IgD-negative memory B cell (primary cell): ENCODE results near the gene SOS1. TPM values are rescaled to one million over a fixed set of nuclear protein-coding genes. Genes with fewer than 3 reads are reported as not detected.
"Not testable (repeated sequence)": the region's sequence is repeated elsewhere in the genome, so short reads cannot be mapped to it uniquely, and the experiment has no call there.

Experiments used
- H3K27ac Mint-ChIP-seq, 3 donors: one replicate each; pipeline ENCODE4 v1.8.0; 2020 to 2022; ENCODE audit warnings: mild to moderate bottlenecking in 3 of 3, mixed read lengths in 3 of 3, moderate library complexity in 1 of 3
- H3K27me3 Mint-ChIP-seq: one replicate; pipeline ENCODE4 v1.8.0; 2021; ENCODE audit warnings: mixed read lengths
- H3K36me3 Mint-ChIP-seq: one replicate; pipeline ENCODE4 v1.8.0; 2020; ENCODE audit warnings: mild to moderate bottlenecking, mixed read lengths
- H3K4me1 Mint-ChIP-seq, 3 donors: one replicate each; pipeline ENCODE4 v1.8.0; 2020 to 2022; ENCODE audit warnings: mixed read lengths in 3 of 3, mild to moderate bottlenecking in 1 of 3
- H3K4me3 Mint-ChIP-seq, 4 donors: one replicate each; pipeline ENCODE4 v1.8.0; 2020 to 2022; ENCODE audit warnings: mild to moderate bottlenecking in 4 of 4, mixed read lengths in 4 of 4, moderate library complexity in 3 of 4
- H3K9me3 Mint-ChIP-seq, 3 donors: one replicate each; pipeline ENCODE4 v1.8.0; 2020 to 2021; ENCODE audit warnings: mixed read lengths in 3 of 3, mild to moderate bottlenecking in 1 of 3
- polyA plus RNA-seq: library from polyadenylated mRNA; unstranded; fragments of 300-500 nt; fragmentation: Illumina TruSeq; gene quantifications from one replicate; pipeline ENCODE4 v1.2.3, GENCODE V29; 2021

Gene SOS1
- polyA plus RNA-seq, 1 donor from 2014 or later = 13.7 TPM

DNA sequence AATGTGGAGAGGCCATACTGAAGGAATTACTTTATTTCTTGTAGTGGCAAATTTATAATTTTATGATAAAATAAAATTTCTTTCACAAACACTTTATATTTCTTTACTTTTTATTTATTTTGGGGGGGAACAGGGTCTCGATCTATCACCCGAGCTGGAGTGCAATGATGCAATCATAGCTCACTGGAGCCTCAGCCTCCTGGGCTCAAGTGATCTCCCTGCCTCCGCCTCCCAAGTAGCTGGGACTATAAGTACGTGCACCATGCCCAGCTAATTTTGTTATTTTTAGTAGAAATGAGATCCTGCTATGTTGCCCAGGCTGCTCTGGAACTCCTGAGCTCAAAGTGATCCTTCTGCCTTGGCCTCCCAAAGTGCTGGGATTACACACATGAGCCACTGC lies 59.6 kb downstream of the SOS1 start:
- Mint-ChIP-seq H3K27ac (no peak overlapping the region), H3K4me3 (no peak overlapping the region), H3K36me3 (peaks cover 2% of the 10 kb centered on the region), H3K4me1 (peaks cover 4 to 7% (median 5%) of the 10 kb centered on the region in 3 donors), H3K9me3 (no peaks in the 10 kb centered on the region), H3K27me3 (no peaks in the 10 kb centered on the region)

DNA sequence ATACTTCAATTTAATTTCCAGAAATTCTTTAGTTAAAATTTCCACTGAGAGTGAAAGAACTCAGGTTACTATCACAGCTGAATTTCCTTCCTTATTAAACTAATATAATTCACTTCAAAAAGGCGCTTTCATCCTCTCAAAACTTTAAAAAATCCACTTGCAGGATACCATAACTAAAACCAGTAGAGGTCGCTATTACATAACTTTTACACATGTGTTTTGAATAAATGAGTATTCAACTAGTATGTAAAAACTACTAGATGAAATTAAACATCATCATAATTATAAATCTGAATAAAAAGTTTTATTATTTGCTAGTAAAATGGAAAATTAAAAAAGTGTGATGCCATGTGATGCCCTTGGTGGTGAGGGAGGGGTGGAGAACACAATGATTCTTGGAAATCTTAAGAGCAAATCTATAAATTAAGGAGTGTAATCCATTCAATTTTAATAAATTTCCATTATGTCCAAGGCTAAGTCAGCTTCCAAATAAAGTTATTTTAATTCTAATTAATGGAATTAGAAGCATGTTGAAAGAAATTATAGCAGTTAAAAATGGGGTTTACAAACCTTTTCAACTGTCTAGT lies 61.4 kb downstream of the SOS1 start:
- no peak overlapping the region for H3K4me3 Mint-ChIP-seq
- peaks cover 0 to 4% (median 0%) of the 10 kb centered on the region in 3 donors for H3K4me1 Mint-ChIP-seq
- no peaks in the 10 kb centered on the region for H3K9me3 Mint-ChIP-seq
- peak overlapping the region in 1 of 3 donors; percentile 85 for H3K27ac Mint-ChIP-seq
- no peaks in the 10 kb centered on the region for H3K27me3 Mint-ChIP-seq
- H3K36me3 Mint-ChIP-seq = peaks cover 4% of the 10 kb centered on the region

- Mint-ChIP-seq H3K4me1 (peaks cover 0 to 4% (median 0%) of the 10 kb centered on the region in 3 donors), H3K36me3 (peaks cover 4% of the 10 kb centered on the region), H3K27me3 (no peaks in the 10 kb centered on the region), H3K9me3 (no peaks in the 10 kb centered on the region), H3K27ac (no peak overlapping the region), H3K4me3 (no peak overlapping the region)
These were observed 62.8 kb downstream of the SOS1 start for GRCh38 chr2:39058101-39058500.

DNA sequence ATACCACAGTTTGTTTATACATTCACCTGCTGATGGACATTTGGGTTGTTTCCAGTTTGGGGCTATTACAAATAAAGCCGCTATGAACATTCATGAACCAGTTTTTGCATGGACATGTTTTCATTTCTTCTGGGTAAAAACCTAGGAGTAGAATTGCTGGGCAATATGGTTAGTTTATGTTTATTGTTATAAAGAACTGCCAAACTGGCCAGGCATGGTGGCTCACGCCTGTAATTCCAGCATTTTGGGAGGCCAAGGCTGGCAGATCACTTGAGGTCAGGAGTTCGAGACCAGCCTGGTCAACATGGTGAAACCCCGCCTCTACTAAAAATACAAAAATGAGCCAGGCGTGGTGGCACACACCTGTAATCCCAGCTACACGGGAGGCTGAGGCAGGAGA lies 68.2 kb downstream of the SOS1 start:
- peaks cover 12% of the 10 kb centered on the region for H3K36me3 Mint-ChIP-seq
- H3K9me3 Mint-ChIP-seq, H3K4me1 Mint-ChIP-seq, H3K4me3 Mint-ChIP-seq, H3K27me3 Mint-ChIP-seq, H3K27ac Mint-ChIP-seq: not testable (repeated sequence)

GRCh38 chr2:39050109-39050508 lies 70.7 kb downstream of the SOS1 start:
- Mint-ChIP-seq H3K4me3 (no peak overlapping the region), H3K27ac (no peak overlapping the region), H3K4me1 (no peaks in the 10 kb centered on the region)

GRCh38 chr2:39039072-39039471 lies 81.8 kb downstream of the SOS1 start:
- Mint-ChIP-seq H3K27ac (no peak overlapping the region), H3K9me3 (no peaks in the 10 kb centered on the region), H3K4me3 (no peak overlapping the region), H3K27me3 (no peaks in the 10 kb centered on the region), H3K36me3 (no peaks in the 10 kb centered on the region), H3K4me1 (no peaks in the 10 kb centered on the region)

More at GRCh38 chr2:39050109-39050508, 70.7 kb downstream of the SOS1 start:
- H3K36me3 Mint-ChIP-seq = peaks cover 12% of the 10 kb centered on the region
- H3K9me3 Mint-ChIP-seq = no peaks in the 10 kb centered on the region
- H3K27me3 Mint-ChIP-seq = no peaks in the 10 kb centered on the region

- no peaks in the 10 kb centered on the region for H3K27me3 Mint-ChIP-seq
- H3K4me1 Mint-ChIP-seq = no peaks in the 10 kb centered on the region
- H3K4me3 Mint-ChIP-seq = no peak overlapping the region
- H3K36me3 Mint-ChIP-seq = peaks cover 4% of the 10 kb centered on the region
- H3K27ac Mint-ChIP-seq = no peak overlapping the region
- H3K9me3 Mint-ChIP-seq = no peaks in the 10 kb centered on the region
These were observed 86.9 kb downstream of the SOS1 start for GRCh38 chr2:39033980-39034379.

DNA sequence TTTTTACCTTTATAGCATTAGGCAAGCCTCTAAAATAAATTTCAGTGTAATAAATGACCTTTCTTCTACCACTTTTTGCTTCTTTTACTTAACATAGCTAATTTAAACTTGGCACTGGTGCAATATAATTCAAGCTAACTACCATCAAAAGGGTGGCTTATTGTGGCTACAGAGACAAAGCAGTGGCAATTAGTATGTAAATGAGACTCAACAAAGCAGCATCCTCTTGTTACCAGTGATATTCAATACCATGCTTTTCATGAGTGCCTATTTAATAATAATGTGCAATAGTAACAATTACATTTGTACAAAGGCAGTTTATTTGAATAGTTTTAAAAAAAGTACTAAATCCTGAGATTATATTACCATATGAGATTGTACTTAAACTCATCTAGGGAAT lies 93.4 kb downstream of the SOS1 start:
- Mint-ChIP-seq H3K27ac (no peak overlapping the region), H3K4me3 (no peak overlapping the region), H3K9me3 (no peaks in the 10 kb centered on the region), H3K4me1 (no peaks in the 10 kb centered on the region), H3K27me3 (no peaks in the 10 kb centered on the region), H3K36me3 (peaks cover 2% of the 10 kb centered on the region)

GRCh38 chr2:39024833-39025232 lies 96.0 kb downstream of the SOS1 start:
- Mint-ChIP-seq H3K36me3 (no peaks in the 10 kb centered on the region), H3K4me3 (no peak overlapping the region), H3K9me3 (no peaks in the 10 kb centered on the region), H3K27ac (no peak overlapping the region), H3K4me1 (no peaks in the 10 kb centered on the region), H3K27me3 (no peaks in the 10 kb centered on the region)

GRCh38 chr2:39023649-39024048 lies 97.2 kb downstream of the SOS1 start:
- Mint-ChIP-seq H3K4me3 (no peak overlapping the region), H3K4me1 (peaks cover 0 to 2% (median 1%) of the 10 kb centered on the region in 3 donors), H3K27ac (no peak overlapping the region), H3K36me3 (no peaks in the 10 kb centered on the region), H3K9me3 (no peaks in the 10 kb centered on the region), H3K27me3 (no peaks in the 10 kb centered on the region)

DNA sequence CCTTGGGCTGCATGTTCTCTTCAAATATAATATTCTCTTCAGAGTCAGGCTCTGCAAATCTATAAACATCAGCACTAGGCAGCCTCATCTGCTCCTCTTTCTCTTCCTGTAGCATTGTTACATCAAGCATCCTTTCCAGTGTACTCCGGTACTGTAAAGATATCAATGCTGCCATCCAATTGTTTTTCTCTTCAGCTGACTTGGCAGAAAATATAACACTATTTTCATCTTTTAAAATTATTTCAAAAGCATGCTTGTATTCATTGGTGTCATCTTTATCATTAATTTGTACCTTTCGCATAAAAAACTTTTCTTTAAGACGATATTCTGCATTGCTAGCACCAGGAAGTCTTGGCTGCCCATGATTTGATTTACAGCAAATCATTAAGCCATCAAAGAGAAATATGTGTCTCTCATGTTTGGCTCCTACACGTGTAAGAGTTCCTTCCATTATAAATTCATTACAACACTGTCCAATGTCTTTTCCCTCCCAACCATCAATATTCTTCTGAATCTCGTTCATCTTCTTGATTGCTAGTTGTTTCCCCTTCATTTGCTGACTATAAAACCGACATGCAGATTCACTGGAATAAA lies 98.1 kb downstream of the SOS1 start:
- Mint-ChIP-seq H3K36me3 (peaks cover 3% of the 10 kb centered on the region), H3K27me3 (no peaks in the 10 kb centered on the region), H3K4me3 (no peak overlapping the region), H3K9me3 (no peaks in the 10 kb centered on the region), H3K27ac (no peak overlapping the region), H3K4me1 (peaks cover 0 to 2% (median 1%) of the 10 kb centered on the region in 3 donors)

DNA sequence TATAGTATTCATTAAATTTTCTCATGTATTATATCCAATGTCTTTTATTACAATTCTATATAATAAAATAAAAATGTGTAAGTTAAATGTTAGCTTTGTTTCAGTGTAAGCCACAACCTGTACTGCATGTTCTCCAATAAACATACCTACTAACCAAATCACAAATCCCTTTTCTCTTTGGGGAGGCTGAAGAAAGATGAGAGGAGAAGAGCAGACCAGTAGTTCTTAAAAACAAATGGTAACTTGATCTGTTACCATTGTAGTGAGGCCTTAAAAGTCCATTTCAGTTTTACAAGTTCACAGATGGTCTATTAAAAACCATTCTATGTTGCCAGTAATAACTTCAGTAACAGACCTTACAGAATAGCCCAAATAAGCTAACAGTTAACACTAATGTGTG lies 100.5 kb downstream of the SOS1 start:
- Mint-ChIP-seq H3K36me3 (peaks cover 3% of the 10 kb centered on the region), H3K27me3 (no peaks in the 10 kb centered on the region), H3K27ac (no peak overlapping the region), H3K4me3 (no peak overlapping the region), H3K4me1 (peaks cover 0 to 3% (median 2%) of the 10 kb centered on the region in 3 donors), H3K9me3 (no peaks in the 10 kb centered on the region)

DNA sequence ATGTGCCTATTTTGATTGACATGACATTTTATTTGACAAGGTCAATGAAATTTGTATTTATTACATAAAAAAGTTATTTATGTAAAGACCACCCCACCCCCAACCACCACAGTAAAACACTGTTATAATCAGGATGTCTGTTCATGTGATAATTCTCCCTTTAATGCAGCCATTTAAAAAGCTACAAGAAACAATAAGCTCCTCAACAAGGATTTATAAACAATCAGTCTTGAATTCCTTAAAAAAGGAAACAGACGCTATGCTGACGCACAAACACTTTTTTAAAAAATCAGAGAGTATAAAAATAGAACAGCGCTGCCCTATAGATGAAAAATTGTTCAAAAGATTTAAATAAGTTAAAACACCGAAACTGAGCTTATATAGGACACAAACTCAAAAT lies 102.2 kb downstream of the SOS1 start:
- Mint-ChIP-seq H3K36me3 (peaks cover 6% of the 10 kb centered on the region), H3K4me3 (no peak overlapping the region), H3K27me3 (no peaks in the 10 kb centered on the region), H3K27ac (no peak overlapping the region), H3K9me3 (no peaks in the 10 kb centered on the region), H3K4me1 (peaks cover 0 to 3% (median 2%) of the 10 kb centered on the region in 3 donors)

- H3K36me3 Mint-ChIP-seq = peaks cover 9% of the 10 kb centered on the region
- no peak overlapping the region for H3K27ac Mint-ChIP-seq
- no peaks in the 10 kb centered on the region for H3K27me3 Mint-ChIP-seq
- no peaks in the 10 kb centered on the region for H3K9me3 Mint-ChIP-seq
- H3K4me3 Mint-ChIP-seq = no peak overlapping the region
- H3K4me1 Mint-ChIP-seq = peaks cover 0 to 3% (median 2%) of the 10 kb centered on the region in 3 donors
These were observed 103.5 kb downstream of the SOS1 start for GRCh38 chr2:39017334-39017733.

DNA sequence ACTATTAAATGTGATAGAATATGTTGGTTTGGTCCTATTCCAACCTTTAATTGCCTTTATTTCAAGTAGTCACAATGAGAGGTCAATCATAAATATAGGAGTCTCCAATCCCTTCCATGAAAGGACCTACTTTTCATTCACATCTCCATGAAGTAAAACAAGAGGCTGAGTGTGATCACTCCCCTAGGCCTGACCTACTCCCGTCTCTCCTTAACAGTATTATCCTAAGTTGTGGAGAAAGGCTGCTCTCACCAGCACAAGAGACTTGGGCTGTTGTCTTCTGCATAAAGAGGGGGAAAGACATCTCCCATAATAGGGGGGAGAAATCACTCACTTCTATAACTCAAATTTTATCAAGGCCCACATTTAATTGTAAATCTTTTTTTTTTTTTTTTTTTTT lies 105.4 kb downstream of the SOS1 start:
- H3K36me3 Mint-ChIP-seq = peaks cover 19% of the 10 kb centered on the region
- no peaks in the 10 kb centered on the region for H3K27me3 Mint-ChIP-seq
- no peak overlapping the region for H3K4me3 Mint-ChIP-seq
- no peak overlapping the region for H3K27ac Mint-ChIP-seq
- peaks cover 0 to 3% (median 3%) of the 10 kb centered on the region in 3 donors for H3K4me1 Mint-ChIP-seq
- no peaks in the 10 kb centered on the region for H3K9me3 Mint-ChIP-seq

- Mint-ChIP-seq H3K9me3 (no peaks in the 10 kb centered on the region), H3K4me3 (no peak overlapping the region), H3K4me1 (peaks cover 3 to 4% (median 3%) of the 10 kb centered on the region in 3 donors), H3K36me3 (peaks cover 29% of the 10 kb centered on the region), H3K27ac (no peak overlapping the region), H3K27me3 (no peaks in the 10 kb centered on the region)
These were observed 107.0 kb downstream of the SOS1 start for GRCh38 chr2:39013871-39014270.
